Omental fat pad (tissue), 4 donors: Measurements from ENCODE around the gene THBS2. TPM values are rescaled to one million over a fixed set of nuclear protein-coding genes. Genes with fewer than 3 reads are reported as not detected.

Source experiments
- ATAC-seq: fragments of 150-250 bp; one replicate; pipeline ENCODE4 v1.9.1; 2016; ENCODE audit warnings: mild to moderate bottlenecking, moderate library complexity; ENCODE audit not compliant: low FRiP score
- DNase-seq: peaks from one replicate; pipeline ENCODE4 v3.0.0-alpha.2; 2019; ENCODE audit warnings: low spot score
- CTCF ChIP-seq, 3 donors: fragments of 450-650 bp; IDR thresholded peaks; one replicate each; pipeline ENCODE4 v1.5.1; 2016 to 2017; ENCODE audit warnings: antibody characterized with exemption in 3 of 3, mild to moderate bottlenecking in 3 of 3, moderate library complexity in 2 of 3
- total RNA-seq, 4 donors: library from RNA; depleted of rRNA; stranded (reverse); fragments of >200 nt; gene quantifications; one replicate each; pipeline ENCODE4 v1.1.0, GENCODE V29; 2016

THBS2 gene
- total RNA-seq, 4 donors from 2014 or later = 53.5 to 115 (median 93.8) TPM

GRCh38 chr6:169208011-169208410 is 45.6 kb downstream of the THBS2 start:
- no peak for DNase-seq
- no peak for ATAC-seq

DNA sequence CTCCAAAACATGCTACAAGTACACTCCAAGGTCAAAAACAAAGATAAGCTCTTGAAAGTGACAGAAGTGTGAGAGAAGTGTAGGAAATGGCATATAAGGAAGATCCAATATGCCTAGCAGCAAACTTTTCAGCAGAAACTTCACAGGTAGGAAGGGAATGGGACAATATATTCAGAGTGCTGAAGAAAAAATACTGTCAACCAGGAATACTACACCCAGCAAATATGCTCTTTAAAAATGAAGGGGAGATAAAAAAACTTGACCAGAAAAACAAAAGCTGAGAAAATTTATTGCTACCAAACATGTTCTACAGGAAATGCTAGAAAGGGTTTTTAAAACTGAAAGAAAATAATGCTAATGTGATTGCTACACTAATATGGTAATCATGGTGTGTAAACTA is 46.2 kb downstream of the THBS2 start:
- no peak for DNase-seq
- no peak for TF ChIP-seq CTCF (IDR thresholded peaks at IDR 0.05)
- ATAC-seq = no peak

More at GRCh38 chr6:169208011-169208410, 45.6 kb downstream of the THBS2 start:
- TF ChIP-seq CTCF (IDR thresholded peaks at IDR 0.05) = no peak

DNA sequence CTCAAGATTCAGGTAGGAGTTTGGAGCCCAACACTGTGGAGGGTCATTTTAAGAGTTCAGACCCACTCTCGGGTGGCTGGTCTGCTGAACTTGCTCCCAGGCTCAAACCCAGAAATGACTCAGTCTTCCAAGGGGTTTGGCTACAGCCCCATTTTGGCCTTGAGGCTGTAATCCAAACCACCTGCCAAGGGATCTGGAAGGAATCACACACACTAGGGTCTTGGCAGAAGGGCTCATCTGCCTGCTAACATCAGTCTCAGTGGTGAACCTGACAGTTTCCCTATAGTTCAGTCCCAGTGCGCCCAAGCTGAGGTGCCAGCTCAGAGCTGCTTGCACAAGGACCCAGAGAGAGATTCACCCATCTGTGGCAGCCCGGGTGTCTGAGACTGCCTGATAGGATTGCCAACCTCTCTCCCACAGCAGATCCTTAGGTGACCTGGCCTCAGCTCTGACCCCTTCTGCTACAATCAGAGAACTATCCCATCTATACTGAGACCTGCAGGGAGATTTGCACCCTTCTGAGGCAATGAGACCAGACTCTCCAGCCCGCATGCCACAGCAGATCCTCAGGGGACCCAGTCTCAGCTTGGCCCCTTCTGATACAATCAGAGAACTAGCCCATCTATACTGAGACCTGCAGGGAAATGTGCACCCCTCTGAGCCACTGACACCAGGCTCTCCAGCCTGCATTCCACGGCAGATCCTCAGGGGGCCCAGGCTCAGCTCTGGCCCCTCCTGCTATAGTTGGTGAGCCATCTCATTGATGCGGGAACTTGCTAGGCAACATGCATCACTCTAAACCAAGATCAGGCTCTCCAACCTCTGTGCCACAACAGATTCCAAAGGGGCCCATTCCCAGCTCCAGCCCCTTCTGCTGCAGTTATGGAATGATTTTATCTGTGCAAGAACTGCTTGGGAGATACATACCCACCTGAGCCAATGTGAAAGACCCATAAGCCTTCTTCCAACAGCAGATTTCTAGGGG is 48.2 kb downstream of the THBS2 start:
- DNase-seq (no peak), ATAC-seq (peak; percentile 32)
- TF ChIP-seq CTCF (IDR thresholded peaks at IDR 0.05) = no peak

DNA sequence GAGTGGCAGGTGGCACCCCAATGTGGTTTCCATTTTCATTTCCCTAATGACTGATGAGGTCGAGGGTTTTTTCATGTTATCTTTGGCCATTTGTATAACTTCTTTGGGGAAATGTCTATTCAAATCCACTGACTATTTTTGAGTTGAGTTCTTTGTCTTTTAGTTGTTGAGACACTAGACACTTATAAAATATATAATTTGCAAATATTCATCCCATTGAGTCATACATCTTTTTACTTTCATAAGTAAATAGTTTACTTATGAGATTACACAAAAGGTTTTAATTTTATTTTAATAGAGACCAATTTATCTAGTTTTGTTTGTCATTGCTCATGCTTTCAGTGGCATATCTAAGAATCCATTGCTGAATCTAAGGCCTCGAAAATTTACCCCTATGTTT is 49.5 kb downstream of the THBS2 start:
- no peak for DNase-seq
- no peak for ATAC-seq

DNA sequence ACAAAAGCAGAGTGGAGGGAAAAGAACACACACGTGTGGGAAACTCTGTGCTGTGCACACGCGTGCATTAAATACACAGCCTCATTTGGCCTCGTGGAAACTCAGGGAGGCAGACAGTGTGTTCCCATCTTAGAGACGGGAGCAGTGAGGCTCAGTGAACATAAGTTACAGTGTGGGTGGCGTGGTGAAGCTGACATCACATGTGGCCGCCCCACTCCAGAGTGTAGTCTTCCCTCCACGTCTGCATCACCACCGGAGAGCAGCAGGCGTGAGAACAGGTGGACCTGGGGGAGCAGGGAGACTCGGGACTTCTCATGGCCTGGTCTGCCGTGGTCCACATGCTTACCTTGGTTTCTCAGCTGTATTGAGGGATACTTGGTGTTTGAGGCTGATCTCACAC is 51.7 kb downstream of the THBS2 start:
- ATAC-seq = no peak
- no peak for DNase-seq
- no peak for TF ChIP-seq CTCF (IDR thresholded peaks at IDR 0.05)

More for the DNA sequence above, 49.5 kb downstream of the THBS2 start:
- TF ChIP-seq CTCF (IDR thresholded peaks at IDR 0.05) = no peak

DNA sequence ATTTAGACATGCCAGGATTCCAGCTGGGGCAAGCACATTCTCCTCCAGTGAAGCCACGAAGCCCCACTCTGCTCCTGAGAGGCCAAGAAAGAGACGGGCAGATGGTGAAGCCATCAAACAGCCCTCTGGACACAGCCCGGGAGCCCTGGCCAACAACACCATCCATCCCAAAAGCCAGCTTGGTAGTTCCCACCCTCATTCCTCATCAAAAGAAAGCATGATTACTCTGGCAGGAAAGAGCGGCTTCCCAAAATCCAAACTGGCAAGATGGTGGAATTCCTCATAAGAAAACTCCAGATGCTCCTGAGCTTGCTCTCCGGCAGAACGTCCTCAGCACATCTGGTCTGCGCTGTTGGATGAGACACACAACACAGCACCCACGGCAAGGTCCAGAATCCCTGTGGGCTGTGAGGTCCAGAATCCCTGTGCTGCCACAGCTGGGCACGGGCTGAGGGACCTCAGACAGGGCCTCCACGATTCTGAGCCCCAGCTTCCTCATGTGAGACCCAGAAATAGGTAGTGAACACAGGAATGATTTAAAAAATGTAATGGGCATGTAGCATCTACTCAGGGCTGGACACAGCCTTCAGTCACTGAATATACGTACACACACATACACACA is 52.6 kb downstream of the THBS2 start:
- no peak for TF ChIP-seq CTCF (IDR thresholded peaks at IDR 0.05)
- DNase-seq (no peak), ATAC-seq (no peak)
